LNCAP (cell line): ENCODE data around the gene MTARC1.

Source experiments
- CTCF ChIP-seq: fragments of 450-650 bp; IDR thresholded peaks from 2 replicates; pipeline ENCODE4 v1.5.1; 2017; ENCODE audit warnings: mild to moderate bottlenecking

The MTARC1 gene

DNA sequence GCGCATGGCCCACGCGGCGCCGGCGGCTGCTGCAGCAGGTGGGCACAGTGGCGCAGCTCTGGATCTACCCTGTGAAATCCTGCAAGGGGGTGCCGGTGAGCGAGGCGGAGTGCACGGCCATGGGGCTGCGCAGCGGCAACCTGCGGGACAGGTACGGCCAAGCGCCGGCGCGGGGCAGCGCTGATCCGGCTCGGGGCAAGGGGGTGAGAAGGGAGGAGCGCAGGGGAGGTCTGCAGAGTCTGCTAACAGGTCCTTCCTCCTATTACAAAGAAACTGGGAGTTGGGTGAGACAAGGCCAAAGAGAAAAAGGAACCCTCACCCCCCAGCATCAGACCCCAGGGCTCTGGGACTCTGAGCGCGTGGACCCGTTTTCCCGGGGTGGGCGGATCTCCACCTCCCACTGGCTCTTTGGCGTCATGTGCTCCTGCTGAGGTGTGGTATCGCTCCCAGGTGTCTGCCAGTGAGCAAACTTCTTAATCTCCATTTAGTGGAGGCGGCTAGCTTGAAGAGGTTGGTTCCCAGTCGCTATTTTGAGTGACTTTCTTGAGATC, 431 bp downstream of the MTARC1 start:
- TF ChIP-seq CTCF: no peak; the same call in 1 of the 2 replicates

DNA sequence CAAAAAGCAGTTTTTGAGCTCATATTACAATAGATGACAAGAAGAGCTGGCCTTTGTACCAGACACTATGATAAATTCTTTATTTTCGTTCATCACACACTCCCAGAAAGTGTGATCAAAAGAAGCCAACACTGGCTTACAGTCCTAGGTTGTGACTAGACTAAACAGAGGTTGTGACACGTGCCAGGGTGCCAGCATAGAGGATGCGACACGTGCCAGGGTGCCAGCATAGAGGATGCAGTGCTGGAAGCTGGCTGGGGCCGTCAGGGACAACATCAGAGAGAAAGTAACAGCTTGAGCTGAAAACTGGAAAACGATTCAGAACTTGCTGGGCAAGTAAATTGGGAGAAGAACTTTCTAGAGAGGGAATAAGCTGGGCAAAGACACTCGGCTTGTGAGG, 2.2 kb downstream of the MTARC1 start:
- no peak for TF ChIP-seq CTCF

DNA sequence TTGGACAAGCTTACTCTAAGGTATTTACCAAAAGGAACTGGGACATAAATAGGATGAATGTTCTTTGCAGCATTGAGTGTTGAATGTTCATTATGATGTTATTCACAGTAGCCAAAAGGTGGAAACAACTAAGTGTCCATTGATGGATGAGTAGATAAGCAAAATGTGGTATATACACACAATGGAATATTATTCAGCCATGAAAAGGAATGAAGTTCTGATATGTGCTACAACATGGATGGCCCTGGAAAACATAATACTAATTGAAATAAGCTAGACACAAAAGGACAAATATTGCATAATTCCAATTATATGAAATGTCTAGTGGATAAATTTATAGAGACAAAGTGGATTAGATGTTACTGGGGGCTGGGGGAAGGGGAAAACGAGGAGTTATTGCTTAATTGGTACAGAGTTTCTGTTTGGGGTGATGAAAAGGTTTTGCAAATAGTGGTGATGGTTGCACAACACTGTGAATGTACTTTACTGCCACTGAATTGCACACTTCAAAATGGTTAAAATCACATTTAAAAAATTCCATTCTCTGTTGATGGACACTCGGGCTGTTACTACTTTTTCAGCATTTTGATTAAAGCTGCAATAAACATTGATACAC, 2.9 kb downstream of the MTARC1 start:
- TF ChIP-seq CTCF: no peak

DNA sequence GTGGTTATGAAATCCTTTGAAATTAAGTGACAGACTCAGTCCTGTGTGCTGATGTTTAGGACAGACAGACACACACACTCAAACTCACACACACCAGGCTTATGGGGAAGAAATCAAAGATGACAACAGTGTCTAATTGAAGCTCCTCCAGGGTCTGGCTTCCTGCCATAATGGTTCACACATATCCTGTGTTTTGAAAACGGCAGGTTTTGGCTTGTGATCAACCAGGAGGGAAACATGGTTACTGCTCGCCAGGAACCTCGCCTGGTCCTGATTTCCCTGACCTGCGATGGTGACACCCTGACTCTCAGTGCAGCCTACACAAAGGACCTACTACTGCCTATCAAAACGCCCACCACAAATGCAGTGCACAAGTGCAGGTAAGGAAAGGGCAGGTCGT, 4.6 kb downstream of the MTARC1 start:
- TF ChIP-seq CTCF: no peak

DNA sequence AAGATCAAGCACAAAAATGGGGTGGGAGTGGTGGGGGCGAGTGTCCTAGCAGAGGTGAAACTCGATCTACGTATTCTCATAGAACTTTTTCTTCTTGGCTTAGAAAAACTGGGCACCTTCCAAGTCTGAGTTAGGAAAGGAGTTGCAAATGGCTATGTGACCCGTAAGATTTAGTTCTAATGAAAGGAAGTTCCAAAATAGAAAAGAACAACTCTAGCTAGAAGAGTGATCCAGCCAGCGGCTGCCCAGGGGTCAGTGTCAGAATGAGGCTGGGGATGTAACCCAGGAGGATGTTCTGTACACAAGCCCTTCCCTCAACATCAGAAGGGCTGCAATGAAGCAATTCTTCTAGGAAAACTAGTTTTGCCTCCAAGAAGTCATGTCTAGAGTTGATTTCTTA, 5.2 kb downstream of the MTARC1 start:
- no peak for TF ChIP-seq CTCF

DNA sequence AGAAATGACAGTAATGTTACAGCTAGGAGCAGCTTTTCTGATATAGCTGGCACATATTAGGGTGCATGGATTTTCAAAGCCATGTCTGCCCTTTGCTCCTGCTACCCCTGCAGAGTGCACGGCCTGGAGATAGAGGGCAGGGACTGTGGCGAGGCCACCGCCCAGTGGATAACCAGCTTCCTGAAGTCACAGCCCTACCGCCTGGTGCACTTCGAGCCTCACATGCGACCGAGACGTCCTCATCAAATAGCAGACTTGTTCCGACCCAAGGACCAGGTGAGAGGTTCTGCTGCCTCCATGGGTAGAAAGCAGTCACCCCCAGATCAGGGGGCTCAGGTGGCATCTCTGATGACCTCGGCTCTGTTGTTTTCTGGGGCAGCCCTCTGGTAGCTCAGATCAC, 9.8 kb downstream of the MTARC1 start:
- no peak for TF ChIP-seq CTCF

- TF ChIP-seq CTCF: no peak
These were observed 10.3 kb downstream of the MTARC1 start for GRCh38 chr1:220797044-220797443.

DNA sequence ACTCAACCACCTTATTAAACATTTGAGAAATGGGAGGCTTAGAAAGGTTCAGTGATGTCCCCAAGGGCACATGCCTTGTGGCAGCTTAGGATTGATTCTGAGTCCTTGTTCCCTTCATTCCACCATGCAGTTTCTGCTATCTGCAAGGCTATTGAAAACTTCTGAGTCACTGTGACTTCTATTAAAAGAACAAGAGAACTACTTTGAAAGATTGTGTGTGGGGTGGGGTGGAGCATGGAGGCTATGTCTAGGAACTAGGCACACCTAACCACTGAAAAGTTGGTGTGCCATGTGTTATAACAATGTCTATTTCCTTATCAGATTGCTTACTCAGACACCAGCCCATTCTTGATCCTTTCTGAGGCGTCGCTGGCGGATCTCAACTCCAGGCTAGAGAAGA, 10.8 kb downstream of the MTARC1 start:
- TF ChIP-seq CTCF: no peak
